ENCODE data around the gene CERCAM. TPM values are rescaled to one million over a fixed set of nuclear protein-coding genes. Genes with fewer than 3 reads are reported as not detected.

Gene CERCAM
- total and polyA plus RNA-seq, 2 experiments from 2014 or later: 2.7 to 7.9 TPM

- Histone ChIP-seq H3K4me2 (no peak overlapping the region), H3K4me3 (no peak overlapping the region), H2AFZ (no peak overlapping the region), H3F3A (replicated peaks; ENCODE audit: low read depth) (0 out of 2 replicates have a peak, but pooled peaks cover 5% of the 10 kb centered on the region), H3K36me3 (ENCODE audit: insufficient read depth) (no peaks in the 10 kb centered on the region), H3K27me3 (ENCODE audit: insufficient read depth) (no peaks in the 10 kb centered on the region), H4K20me1 (replicated peaks; ENCODE audit: insufficient read depth) (no peaks in the 10 kb centered on the region), H3K4me1 (ENCODE audit: insufficient read depth) (no peaks in the 10 kb centered on the region), H3K79me2 (replicated peaks; ENCODE audit: insufficient read depth) (no peaks in the 10 kb centered on the region), H3K9me2 (ENCODE audit: insufficient read depth) (no peaks in the 10 kb centered on the region), H3K27ac (ENCODE audit: low read depth) (no peak overlapping the region)
- ATAC-seq (peak; percentile 66), DNase-seq (ENCODE audit: low spot score) (peak; percentile 19)
- Mint-ChIP-seq H3K9me3 (no peaks in the 10 kb centered on the region), H3K36me3 (ENCODE audit: low read depth) (peaks cover 23% of the 10 kb centered on the region), H3K4me3 (no peak overlapping the region; the same call in 2 of the 3 replicates), H3K27me3 (ENCODE audit: insufficient read depth, low read depth, poor library complexity) (peaks cover 2% of the 10 kb centered on the region), H3K4me1 (no peaks in the 10 kb centered on the region; the same call in 2 of the 3 replicates), H3K27ac (no peak overlapping the region)
- no peak for TF ChIP-seq ZNF114 (CRISPR knock-in tag; IDR thresholded peaks at IDR 0.05)
- no peak for TF ChIP-seq POLR2AphosphoS5 (IDR thresholded peaks at IDR 0.05; ENCODE audit: low read depth)
These were observed 64.8 kb downstream of the CERCAM start for GRCh38 chr9:128485414-128485855.

GRCh38 chr9:128486201-128486600, 65.5 kb downstream of the CERCAM start:
- no peaks in the 10 kb centered on the region; the same call in 2 of the 3 replicates for H3K4me1 Mint-ChIP-seq
- Histone ChIP-seq H4K20me1 (replicated peaks; ENCODE audit: insufficient read depth) (no peaks in the 10 kb centered on the region), H2AFZ (no peak overlapping the region), H3K36me3 (ENCODE audit: insufficient read depth) (no peaks in the 10 kb centered on the region), H3K4me3 (no peak overlapping the region), H3K9me2 (ENCODE audit: insufficient read depth) (no peaks in the 10 kb centered on the region), H3K27me3 (ENCODE audit: insufficient read depth) (no peaks in the 10 kb centered on the region), H3K79me2 (replicated peaks; ENCODE audit: insufficient read depth) (no peaks in the 10 kb centered on the region), H3K27ac (ENCODE audit: low read depth) (no peak overlapping the region), H3K4me2 (no peak overlapping the region), H3F3A (replicated peaks; ENCODE audit: low read depth) (0 out of 2 replicates have a peak, but pooled peaks cover 5% of the 10 kb centered on the region), H3K4me1 (ENCODE audit: insufficient read depth) (no peaks in the 10 kb centered on the region)
- DNase-seq (ENCODE audit: low spot score) (no peak), ATAC-seq (no peak)
- H3K36me3 Mint-ChIP-seq (ENCODE audit: low read depth): peaks cover 23% of the 10 kb centered on the region
- peaks cover 2% of the 10 kb centered on the region for H3K27me3 Mint-ChIP-seq (ENCODE audit: insufficient read depth, low read depth, poor library complexity)
- TF ChIP-seq EZH2 (IDR thresholded peaks at IDR 0.05; ENCODE audit: low read depth, unreplicated experiment): no peak
- TF ChIP-seq JUNB (IDR thresholded peaks at IDR 0.05; ENCODE audit: unreplicated experiment): no peak
- TF ChIP-seq EZH2phosphoT487 (IDR thresholded peaks at IDR 0.05; ENCODE audit: unreplicated experiment): no peak
- TF ChIP-seq POLR2AphosphoS5 (IDR thresholded peaks at IDR 0.05; ENCODE audit: low read depth): no peak
- H3K4me3 Mint-ChIP-seq: no peak overlapping the region
- no peak overlapping the region for H3K27ac Mint-ChIP-seq
- H3K9me3 Mint-ChIP-seq: no peaks in the 10 kb centered on the region

MicroRNA genes within 50 kb of the gene (microRNA counts, 767-probe panel; counts per million panel counts)
- microRNA hsa-miR-219-2-3p: not detected

Small RNA genes lying within 50 kb of the gene (microRNA-seq; reads per million reads assigned to microRNA genes)
- gene MIR219B: not detected

Other genes with a start within 250 kb of the CERCAM start
- 48.2 and 61.4 TPM in 2 replicates for gene CIZ1, start 229.3 kb upstream of the CERCAM start, total RNA-seq (2014; rRNA removed; shearing (Covaris generic))
- gene CIZ1, start 229.3 kb upstream of the CERCAM start, polyA plus RNA-seq (2016; fragmentation: Nextera tagmentation; extraction: Ambion mirVana): 49.6 and 49.7 TPM in 2 replicates
- 42.0 and 43.2 TPM in 2 replicates for gene DNM1, start 217.5 kb upstream of the CERCAM start, total RNA-seq (2014; rRNA removed; shearing (Covaris generic))
- gene DNM1, start 217.5 kb upstream of the CERCAM start, polyA plus RNA-seq (2016; fragmentation: Nextera tagmentation; extraction: Ambion mirVana): 24.0 and 36.0 TPM in 2 replicates
- 44.4 and 48.4 TPM in 2 replicates for gene GOLGA2, start 144.8 kb upstream of the CERCAM start, total RNA-seq (2014; rRNA removed; shearing (Covaris generic))
- gene GOLGA2, start 144.8 kb upstream of the CERCAM start, polyA plus RNA-seq (2016; fragmentation: Nextera tagmentation; extraction: Ambion mirVana): 31.4 and 32.6 TPM in 2 replicates
- 26.6 and 31.8 TPM in 2 replicates for gene SWI5, start 144.6 kb upstream of the CERCAM start, total RNA-seq (2014; rRNA removed; shearing (Covaris generic))
- 35.7 and 42.5 TPM in 2 replicates for gene SWI5, start 144.6 kb upstream of the CERCAM start, polyA plus RNA-seq (2016; fragmentation: Nextera tagmentation; extraction: Ambion mirVana)
- 12.0 and 15.4 TPM in 2 replicates for gene TRUB2, start 98.4 kb upstream of the CERCAM start, total RNA-seq (2014; rRNA removed; shearing (Covaris generic))
- gene TRUB2, start 98.4 kb upstream of the CERCAM start, polyA plus RNA-seq (2016; fragmentation: Nextera tagmentation; extraction: Ambion mirVana): 29.4 and 31.4 TPM in 2 replicates
- gene COQ4, start 98.0 kb upstream of the CERCAM start, total RNA-seq (2014; rRNA removed; shearing (Covaris generic)): 29.2 and 35.3 TPM in 2 replicates
- 34.5 and 37.0 TPM in 2 replicates for gene COQ4, start 98.0 kb upstream of the CERCAM start, polyA plus RNA-seq (2016; fragmentation: Nextera tagmentation; extraction: Ambion mirVana)
- 21.4 and 25.3 TPM in 2 replicates for gene SLC27A4, start 80.3 kb upstream of the CERCAM start, total RNA-seq (2014; rRNA removed; shearing (Covaris generic))
- 7.9 and 9.9 TPM in 2 replicates for gene SLC27A4, start 80.3 kb upstream of the CERCAM start, polyA plus RNA-seq (2016; fragmentation: Nextera tagmentation; extraction: Ambion mirVana)
- gene URM1, start 49.5 kb upstream of the CERCAM start, total RNA-seq (2014; rRNA removed; shearing (Covaris generic)): 45.3 and 47.8 TPM in 2 replicates
- 27.9 and 28.6 TPM in 2 replicates for gene URM1, start 49.5 kb upstream of the CERCAM start, polyA plus RNA-seq (2016; fragmentation: Nextera tagmentation; extraction: Ambion mirVana)
- 23.5 and 26.9 TPM in 2 replicates for gene ODF2, start 35.1 kb downstream of the CERCAM start, total RNA-seq (2014; rRNA removed; shearing (Covaris generic))
- 13.2 and 17.5 TPM in 2 replicates for gene ODF2, start 35.1 kb downstream of the CERCAM start, polyA plus RNA-seq (2016; fragmentation: Nextera tagmentation; extraction: Ambion mirVana)
- gene GLE1, start 83.9 kb downstream of the CERCAM start, total RNA-seq (2014; rRNA removed; shearing (Covaris generic)): 19.6 and 22.1 TPM in 2 replicates
- gene GLE1, start 83.9 kb downstream of the CERCAM start, polyA plus RNA-seq (2016; fragmentation: Nextera tagmentation; extraction: Ambion mirVana): 7.3 and 7.4 TPM in 2 replicates
- gene SPTAN1, start 131.7 kb downstream of the CERCAM start, total RNA-seq (2014; rRNA removed; shearing (Covaris generic)): 160 and 195 TPM in 2 replicates
- gene SPTAN1, start 131.7 kb downstream of the CERCAM start, polyA plus RNA-seq (2016; fragmentation: Nextera tagmentation; extraction: Ambion mirVana): 98.3 and 108 TPM in 2 replicates
- gene DYNC2I2, start 236.0 kb downstream of the CERCAM start, total RNA-seq (2014; rRNA removed; shearing (Covaris generic)): 68.4 and 78.3 TPM in 2 replicates
- 48.7 and 51.5 TPM in 2 replicates for gene DYNC2I2, start 236.0 kb downstream of the CERCAM start, polyA plus RNA-seq (2016; fragmentation: Nextera tagmentation; extraction: Ambion mirVana)